GOT3 (cell line): Measurements from ENCODE around the gene BARHL1.
"Not testable (repeated sequence)": the region's sequence is repeated elsewhere in the genome, so short reads cannot be mapped to it uniquely, and the experiment has no call there.

ENCODE experiments used
- DNase-seq: peaks from one replicate; lab custom pipeline; 2025; ENCODE audit warnings: mixed read lengths; lab: John Stamatoyannopoulos, UW

The BARHL1 gene

DNA sequence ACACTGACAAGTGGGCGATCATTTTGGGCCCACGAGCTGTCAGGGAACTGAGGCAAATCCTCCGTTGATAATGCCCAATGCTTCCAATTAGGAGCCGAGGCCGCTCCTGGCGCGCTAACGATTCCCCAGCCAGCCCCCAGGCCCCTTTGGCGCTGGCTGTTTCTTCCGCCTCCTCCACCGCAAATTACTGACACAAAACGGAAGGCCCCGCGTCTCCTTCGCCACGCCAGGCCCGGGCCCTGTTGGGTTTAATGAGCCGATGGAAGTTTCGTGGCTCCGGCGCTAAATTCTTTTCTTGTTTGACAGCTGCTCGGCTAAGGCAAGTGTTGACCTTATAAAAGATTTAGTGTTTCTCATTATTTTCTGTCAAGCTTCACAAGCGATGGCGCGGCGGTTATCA, 25.7 kb upstream of the BARHL1 start:
- DNase-seq: no peak

- DNase-seq: no peak
Measured at GRCh38 chr9:132557159-132557558, 25.2 kb upstream of the BARHL1 start.

DNA sequence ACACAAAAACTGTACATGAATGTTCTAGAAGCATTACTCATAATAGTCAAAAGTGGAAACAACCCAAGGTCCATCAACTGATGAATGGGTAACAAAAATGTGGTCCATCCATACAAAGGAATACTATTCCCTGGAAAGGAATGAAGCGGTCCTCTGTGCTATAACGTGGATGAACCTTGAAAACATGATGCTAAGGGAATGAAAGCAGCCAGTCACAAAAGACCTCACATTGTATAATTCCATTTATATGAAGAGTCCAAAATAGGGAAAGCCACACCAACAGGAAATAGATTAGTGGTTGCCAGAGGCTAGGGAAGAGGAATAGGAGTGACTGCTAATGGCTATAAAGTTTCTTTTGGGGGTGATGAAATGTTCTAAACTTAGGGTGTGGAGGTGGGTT, 22.7 kb upstream of the BARHL1 start:
- DNase-seq: no peak

- DNase-seq: no peak
Measured at GRCh38 chr9:132560616-132561202, 21.7 kb upstream of the BARHL1 start.

DNA sequence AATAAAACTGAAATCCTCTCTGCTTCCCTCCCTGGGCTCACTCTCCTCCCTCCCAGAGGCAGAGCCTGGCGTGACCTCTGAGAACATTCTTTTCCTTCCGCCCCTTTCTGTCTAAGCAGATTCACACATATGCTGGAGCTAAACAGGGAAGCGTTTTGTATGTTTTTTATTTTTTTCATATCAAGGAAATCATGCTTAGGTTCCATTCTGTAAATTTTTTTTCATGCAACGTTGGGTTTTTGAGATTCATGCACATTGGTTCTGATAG, 20.2 kb upstream of the BARHL1 start:
- no peak for DNase-seq

DNA sequence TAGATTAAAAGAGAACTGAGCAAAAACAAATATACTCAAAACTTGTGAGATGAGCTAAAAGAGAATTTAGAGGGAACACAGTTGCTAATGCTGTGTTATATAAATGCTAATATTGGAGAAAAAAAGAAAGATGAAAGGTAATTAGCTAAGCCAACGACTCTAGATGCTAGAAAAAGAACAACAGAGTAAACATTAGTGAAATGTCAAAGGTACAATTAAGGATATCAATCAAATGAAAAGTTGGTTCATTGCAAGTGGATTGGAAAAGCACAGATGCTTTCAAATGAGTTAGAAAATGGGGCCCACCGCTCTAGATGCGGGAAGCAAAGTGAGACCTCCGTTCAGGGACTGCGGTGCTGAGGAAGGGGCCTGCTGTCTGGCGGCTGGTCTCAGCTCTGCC, 17.9 kb upstream of the BARHL1 start:
- DNase-seq: no peak

- DNase-seq: not testable (repeated sequence)
Measured at GRCh38 chr9:132568787-132569186, 13.6 kb upstream of the BARHL1 start.

DNA sequence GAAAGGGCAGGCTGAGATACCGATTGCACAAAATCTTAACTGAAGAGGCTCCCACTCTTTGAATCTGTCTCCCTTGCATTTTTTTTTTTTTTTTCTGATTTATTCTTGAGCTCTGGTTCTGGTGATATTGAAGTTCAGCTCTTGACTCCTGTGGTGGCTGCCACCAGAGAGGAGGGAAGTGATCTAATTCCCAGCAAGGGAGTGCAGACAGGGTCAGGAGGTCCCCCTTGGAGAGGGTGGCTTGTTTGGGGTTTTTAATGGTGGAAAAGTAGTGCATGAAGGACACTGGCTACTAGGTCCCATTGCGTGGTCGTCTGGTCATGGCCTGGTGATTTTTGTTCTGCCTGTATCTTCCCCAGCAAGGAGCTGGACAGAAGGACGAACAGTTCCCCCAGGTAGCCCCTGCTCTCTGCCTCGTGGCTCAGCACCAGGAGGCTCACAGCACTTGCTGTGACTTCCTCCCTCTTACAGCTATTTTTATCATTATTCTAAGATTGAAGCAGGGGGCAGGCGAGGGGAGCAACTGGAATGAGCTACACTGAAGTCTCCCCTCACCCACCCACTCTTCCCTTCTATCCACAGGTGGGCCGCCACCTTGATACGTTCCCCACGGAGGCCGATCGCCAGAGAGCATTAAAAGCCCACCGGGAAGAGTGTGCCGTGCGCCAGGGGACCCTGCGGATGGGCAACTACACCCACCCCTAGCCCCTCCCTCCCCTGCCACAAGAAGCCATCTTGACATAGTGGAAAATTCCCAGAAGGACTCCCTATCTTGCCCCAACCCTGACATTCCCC, 10.4 kb upstream of the BARHL1 start:
- DNase-seq: no peak

DNA sequence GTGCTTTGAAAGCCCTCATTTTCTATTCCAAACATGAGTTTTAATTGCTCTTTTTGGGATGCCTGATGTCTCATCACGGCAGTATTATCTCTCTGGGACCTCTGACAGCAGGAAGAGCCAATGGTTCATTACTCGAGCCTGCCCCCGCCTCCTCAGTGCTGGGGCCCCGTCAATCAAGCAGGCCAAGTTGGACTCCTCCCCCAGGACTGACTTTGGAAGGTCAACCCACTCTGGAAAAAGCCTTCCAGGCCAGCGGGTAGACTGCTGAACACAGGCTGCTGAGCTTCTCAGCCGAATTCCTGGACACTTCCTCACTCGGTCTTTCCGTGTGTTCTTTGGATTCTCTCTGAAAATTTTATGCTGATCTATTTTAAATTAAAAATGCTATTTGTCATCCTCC, 9.5 kb upstream of the BARHL1 start:
- no peak for DNase-seq

GRCh38 chr9:132575005-132575609, 7.3 kb upstream of the BARHL1 start:
- no peak for DNase-seq

- no peak for DNase-seq
Measured at GRCh38 chr9:132575811-132576210, 6.6 kb upstream of the BARHL1 start.

DNA sequence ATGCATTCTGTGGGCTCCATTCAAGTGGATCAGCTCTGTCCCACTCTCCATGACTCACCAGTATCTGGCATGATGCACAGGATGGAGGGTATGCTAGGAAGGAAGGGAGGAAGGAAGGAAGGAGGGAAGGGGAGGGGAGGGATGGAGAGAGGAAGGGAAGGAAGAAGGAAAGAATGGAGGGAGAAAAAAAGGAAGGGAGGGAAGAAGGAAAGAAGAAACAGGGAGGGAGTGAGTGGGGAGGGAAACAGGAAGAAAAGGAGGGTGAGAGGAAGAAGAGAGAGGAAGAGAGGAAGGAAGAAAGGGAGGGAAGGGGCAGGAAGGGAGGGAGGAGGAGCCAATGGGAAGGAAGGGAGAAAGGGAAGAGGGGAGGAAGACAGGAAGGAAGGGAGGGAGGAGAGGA, 5.3 kb upstream of the BARHL1 start:
- DNase-seq: no peak

GRCh38 chr9:132578367-132578932, 4.0 kb upstream of the BARHL1 start:
- no peak for DNase-seq

DNA sequence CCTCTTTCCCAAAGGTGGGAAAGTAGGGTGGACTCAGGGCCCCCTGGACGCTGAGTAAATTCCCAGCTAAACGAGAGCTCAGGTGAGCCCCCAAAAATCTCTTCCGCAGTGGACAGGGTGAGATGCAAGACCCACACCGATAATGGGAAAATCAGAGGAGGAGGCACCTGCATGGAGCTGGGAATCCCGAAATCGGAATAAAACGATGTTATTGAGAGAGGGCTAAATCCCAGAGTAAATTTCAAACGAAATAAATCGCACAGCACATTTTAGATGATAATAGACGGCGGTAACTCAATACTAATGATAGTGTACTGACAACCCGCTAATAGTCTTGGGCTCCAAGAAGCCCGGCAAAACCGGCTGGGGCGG, 3.0 kb upstream of the BARHL1 start:
- no peak for DNase-seq

DNA sequence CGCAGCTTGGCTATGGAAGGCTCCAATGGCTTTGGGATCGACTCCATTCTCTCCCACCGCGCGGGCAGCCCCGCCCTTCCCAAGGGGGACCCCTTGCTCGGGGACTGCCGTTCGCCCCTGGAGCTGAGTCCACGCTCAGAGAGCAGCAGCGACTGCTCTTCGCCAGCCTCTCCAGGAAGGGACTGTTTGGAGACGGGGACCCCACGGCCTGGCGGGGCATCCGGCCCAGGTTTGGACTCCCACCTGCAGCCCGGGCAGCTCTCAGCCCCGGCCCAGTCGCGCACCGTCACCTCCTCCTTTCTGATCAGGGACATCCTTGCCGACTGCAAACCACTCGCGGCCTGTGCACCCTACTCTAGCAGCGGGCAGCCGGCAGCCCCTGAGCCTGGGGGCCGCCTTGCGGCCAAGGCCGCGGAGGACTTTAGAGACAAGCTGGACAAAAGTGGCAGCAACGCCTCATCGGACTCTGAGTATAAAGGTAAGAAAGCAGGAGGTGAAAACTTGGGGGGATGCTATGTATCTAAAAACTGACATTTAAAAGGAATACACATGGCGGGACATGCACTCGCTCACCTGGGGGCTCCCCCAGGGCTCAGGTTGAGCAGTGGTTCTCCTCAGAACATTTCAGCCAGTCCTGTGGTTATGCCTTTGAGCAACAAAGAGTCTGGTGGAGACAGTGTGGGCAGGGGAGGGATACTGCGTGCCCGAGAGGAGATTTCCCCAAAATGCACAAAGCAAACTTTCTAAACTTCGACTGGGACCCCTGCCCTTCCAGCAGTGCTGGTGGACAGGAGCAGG, 579 bp downstream of the BARHL1 start:
- DNase-seq: no peak

- no peak for DNase-seq
Measured at GRCh38 chr9:132583584-132584304, 1.3 kb downstream of the BARHL1 start.

GRCh38 chr9:132584601-132585560, 2.5 kb downstream of the BARHL1 start:
- no peak for DNase-seq

DNA sequence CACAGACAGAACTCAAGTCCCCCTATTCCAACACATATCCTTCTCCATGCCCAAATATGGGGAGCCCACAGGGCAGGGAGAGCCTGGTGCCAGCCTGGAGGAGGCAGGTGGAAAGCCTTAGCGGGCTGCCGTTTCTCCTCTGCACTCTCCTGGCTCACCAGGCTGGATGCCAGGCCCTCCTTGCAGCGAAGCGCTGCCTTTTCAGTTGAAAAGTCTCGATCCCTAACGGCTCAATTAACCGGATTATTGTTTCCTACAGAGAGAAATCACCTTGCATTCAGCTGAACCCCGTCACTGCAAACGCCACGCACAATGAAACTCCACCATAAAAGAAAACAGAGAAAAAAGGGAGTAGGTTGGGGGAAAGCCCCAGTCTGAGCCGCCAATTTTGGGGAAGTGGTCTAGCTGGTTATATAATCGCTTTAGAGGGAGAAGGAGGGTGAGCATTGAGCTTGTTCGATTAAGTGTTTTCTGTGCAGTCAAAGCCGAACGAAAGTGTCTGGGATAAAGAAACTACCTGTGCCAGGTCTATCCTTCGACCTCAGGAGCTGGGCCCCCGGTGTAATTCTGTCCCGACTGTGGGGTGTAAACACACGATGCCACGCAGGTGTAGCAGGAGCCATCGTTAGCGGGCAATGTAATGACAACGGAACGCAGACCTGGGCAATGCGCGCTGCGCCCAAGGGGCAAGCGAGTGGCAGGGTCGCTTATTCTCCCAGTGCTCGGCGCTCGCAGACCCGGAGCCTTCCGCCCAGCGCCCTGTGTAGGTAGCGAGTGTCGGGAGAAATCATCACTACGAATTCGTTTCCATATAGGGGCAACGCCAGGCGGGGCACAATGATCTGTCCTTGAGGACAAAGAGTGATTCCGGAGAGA, 3.8 kb downstream of the BARHL1 start:
- DNase-seq: no peak

- DNase-seq: no peak
Measured at GRCh38 chr9:132586830-132587591, 4.6 kb downstream of the BARHL1 start.
